ENCODE measurements around the gene TNNC2. TPM values are rescaled to one million over a fixed set of nuclear protein-coding genes. Genes with fewer than 3 reads are reported as not detected.

Gene TNNC2
- total RNA-seq, 4 donors from 2014 or later: 1.4 to 10.7 (median 2.6) TPM; not detected in 1

DNA sequence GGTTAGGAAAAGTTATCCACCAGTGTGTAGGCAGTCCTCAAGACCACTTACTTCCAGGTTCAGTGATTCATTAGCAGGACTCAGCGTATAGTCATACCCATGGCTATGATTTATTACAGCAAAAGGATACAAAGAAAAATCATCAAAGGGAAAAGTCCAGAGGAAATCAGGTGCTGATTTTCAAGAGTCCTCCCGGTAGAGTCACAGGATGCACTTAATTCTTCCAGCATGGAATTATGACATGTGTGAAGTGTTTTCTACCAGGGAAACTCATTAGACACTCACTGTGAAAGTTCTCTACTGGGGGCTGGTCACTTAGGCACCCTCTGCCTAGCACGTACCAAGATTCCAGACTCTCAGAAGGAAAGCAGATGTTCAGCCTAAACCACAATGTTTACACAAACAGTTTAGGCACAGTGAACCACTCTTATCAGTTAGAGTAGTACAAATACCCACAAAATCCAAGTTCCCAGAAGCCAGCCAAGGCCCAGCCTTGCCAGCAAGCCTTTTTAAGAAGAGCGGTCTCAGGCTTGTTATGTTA, 45.7 kb downstream of the TNNC2 start:
- intact Hi-C loops (cut with DNase I; ENCODE audit: low total_unique reads): no loop called here
- TF ChIP-seq, protein P1, sequence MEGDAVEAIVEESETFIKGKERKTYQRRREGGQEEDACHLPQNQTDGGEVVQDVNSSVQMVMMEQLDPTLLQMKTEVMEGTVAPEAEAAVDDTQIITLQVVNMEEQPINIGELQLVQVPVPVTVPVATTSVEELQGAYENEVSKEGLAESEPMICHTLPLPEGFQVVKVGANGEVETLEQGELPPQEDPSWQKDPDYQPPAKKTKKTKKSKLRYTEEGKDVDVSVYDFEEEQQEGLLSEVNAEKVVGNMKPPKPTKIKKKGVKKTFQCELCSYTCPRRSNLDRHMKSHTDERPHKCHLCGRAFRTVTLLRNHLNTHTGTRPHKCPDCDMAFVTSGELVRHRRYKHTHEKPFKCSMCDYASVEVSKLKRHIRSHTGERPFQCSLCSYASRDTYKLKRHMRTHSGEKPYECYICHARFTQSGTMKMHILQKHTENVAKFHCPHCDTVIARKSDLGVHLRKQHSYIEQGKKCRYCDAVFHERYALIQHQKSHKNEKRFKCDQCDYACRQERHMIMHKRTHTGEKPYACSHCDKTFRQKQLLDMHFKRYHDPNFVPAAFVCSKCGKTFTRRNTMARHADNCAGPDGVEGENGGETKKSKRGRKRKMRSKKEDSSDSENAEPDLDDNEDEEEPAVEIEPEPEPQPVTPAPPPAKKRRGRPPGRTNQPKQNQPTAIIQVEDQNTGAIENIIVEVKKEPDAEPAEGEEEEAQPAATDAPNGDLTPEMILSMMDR (IDR thresholded peaks at IDR 0.05): no peak
- TF ChIP-seq POLR2A (IDR thresholded peaks at IDR 0.05): no peak
- H3K4me3 ChIP-seq (ENCODE audit: low read depth, poor library complexity, severe bottlenecking): no peak overlapping the region
- DNase-seq (ENCODE audit: low spot score in 2 of 2): no peak
- 54 to 56% methylated on average over 4 of the region's 4 CpGs for WGBS, 2 donors

DNA sequence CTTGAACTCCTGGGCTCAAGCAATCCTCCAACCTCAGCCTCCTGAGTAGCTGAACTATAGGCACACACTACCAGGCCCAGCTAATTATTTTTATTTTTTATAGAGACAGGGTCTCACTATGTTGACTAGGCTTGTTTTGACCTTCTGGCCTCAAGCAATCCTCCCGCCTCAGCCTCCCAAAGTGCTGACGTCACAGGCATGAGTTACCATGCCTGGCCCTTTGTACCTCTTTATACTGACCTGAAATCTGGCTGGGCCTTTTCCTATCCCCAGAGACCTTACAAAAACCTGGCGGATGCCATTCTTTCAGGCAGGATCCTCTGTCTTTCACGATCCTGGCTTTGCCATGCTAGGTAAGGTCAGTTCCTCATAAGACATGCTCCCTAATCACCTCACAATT, 47.0 kb downstream of the TNNC2 start:
- intact Hi-C loops (cut with DNase I; ENCODE audit: low total_unique reads): no loop called here
- WGBS, 2 donors: 58 to 81% methylated on average over 4 of the region's 4 CpGs
- DNase-seq (ENCODE audit: low spot score in 2 of 2): no peak

DNA sequence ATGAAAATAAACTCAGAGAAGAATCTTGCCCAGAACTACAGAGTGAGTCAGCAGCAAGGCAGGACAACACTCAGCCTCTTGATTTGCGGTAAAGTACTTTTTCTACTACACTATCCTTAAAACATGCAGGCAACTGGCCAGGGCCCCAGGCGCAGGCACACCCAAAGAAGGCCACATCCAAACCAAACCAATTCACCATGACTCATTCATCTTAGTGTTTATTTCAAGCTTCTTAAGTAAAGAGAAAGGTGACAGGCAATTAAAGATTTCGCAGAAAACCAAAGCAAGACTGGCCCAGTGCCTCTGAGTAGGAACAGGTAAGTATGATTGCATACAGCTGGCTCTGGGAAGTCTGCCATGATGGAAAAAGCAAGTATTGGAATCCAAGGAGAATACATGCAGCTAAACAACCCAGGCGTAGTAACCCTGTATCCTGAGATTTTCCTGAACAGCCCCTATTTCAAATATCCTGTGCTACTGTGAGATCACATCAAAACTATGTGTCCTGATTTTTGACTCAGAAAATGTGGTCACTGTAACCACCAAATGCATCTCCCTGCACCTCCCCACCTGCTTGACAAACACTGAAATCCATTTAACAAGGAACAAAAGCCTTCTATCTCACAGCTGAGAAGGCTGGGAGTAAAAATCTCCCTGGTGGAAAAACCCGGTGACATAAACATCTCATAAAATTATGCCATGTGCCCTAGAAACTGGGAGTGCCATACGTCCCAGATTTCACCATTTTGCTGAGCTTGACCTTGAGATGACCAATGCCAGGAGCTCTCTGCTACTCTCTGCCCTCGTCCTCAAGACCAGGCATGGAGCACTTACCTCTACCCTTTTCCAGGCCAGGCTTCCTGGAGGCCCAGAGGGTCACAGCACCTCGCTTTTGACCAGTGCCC, 47.8 kb downstream of the TNNC2 start:
- 38 to 42% methylated on average over 8 of the region's 8 CpGs for WGBS, 2 donors
- TF ChIP-seq, protein P1 (IDR thresholded peaks at IDR 0.05): no peak
- TF ChIP-seq POLR2A (IDR thresholded peaks at IDR 0.05): no peak
- intact Hi-C loops (cut with DNase I; ENCODE audit: low total_unique reads): no loop called here
- H3K4me3 ChIP-seq (ENCODE audit: low read depth, poor library complexity, severe bottlenecking): no peak overlapping the region
- peak; percentile 95 to 98 for DNase-seq (ENCODE audit: low spot score in 2 of 2)

More for the DNA sequence above, 47.0 kb downstream of the TNNC2 start:
- TF ChIP-seq, protein P1 (IDR thresholded peaks at IDR 0.05): no peak
- no peak for TF ChIP-seq POLR2A (IDR thresholded peaks at IDR 0.05)
- no peak overlapping the region for H3K4me3 ChIP-seq (ENCODE audit: low read depth, poor library complexity, severe bottlenecking)

DNA sequence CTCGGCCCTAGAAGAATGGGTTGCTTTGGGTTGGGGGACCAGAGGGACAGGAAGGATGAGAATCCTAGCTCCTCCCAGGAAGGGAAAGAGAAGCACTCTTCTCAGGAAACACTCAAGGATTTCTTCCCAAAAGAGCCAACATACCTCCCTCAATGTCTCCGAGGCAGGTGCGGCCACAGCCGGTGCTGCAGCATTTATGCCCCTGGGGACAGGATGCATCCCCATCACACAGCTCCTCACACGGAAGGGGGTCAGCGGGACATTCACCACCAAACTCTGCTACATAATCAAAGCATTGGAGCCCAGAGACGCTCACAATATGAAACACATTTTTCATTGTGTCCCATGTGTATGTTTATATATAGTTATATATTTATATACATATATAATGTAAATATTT, 50.2 kb downstream of the TNNC2 start:
- no peak for DNase-seq (ENCODE audit: low spot score in 2 of 2)

DNA sequence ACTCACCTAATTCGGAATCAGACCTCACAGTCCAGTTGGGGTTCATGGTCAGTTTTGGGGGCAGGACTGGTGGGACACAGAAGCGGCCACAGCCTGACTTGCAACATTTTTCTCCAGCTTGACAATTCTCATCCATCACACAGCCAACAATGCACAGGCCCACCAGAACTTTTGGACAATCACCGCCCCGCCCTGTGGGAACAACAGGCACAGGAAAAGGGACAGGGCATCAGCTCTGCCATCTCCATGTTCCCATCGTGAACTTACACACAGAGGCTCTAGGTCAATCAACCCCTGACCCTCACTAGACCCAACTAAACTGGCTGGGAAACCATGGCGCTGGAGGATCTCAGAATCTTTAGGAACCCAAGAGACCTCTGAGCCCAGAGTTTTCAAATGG, 51.7 kb downstream of the TNNC2 start:
- TF ChIP-seq, protein P1 (IDR thresholded peaks at IDR 0.05): no peak
- TF ChIP-seq POLR2A (IDR thresholded peaks at IDR 0.05): no peak
- intact Hi-C loops (cut with DNase I; ENCODE audit: low total_unique reads): no loop called here
- no peak for DNase-seq (ENCODE audit: low spot score in 2 of 2)
- no peak overlapping the region for H3K4me3 ChIP-seq (ENCODE audit: low read depth, poor library complexity, severe bottlenecking)
- 91 to 94% methylated on average over 6 of the region's 6 CpGs for WGBS, 2 donors

More for the DNA sequence above, 50.2 kb downstream of the TNNC2 start:
- intact Hi-C loops (cut with DNase I; ENCODE audit: low total_unique reads): no loop called here
- TF ChIP-seq POLR2A (IDR thresholded peaks at IDR 0.05): no peak
- TF ChIP-seq, protein P1 (IDR thresholded peaks at IDR 0.05): no peak
- 81 to 83% methylated on average over 7 of the region's 7 CpGs for WGBS, 2 donors
- no peak overlapping the region for H3K4me3 ChIP-seq (ENCODE audit: low read depth, poor library complexity, severe bottlenecking)

Data from lower leg skin (tissue), 4 donors.